Sigmoid colon (tissue), 4 donors: ENCODE measurements around the gene PTPRQ.

ENCODE experiments used
- CTCF ChIP-seq, 4 experiments: fragments of 450-650 bp in 3 of 4; fragments of 200-600 bp in 1 of 4; IDR thresholded peaks; one replicate each; pipeline ENCODE4 v1.5.1; 2016 to 2019; ENCODE audit warnings: antibody characterized with exemption in 4 of 4, mild to moderate bottlenecking in 3 of 4, moderate library complexity in 2 of 4
- EP300 ChIP-seq, 4 donors: sonication (generic); formaldehyde crosslinking; IDR thresholded peaks; one replicate each; pipeline ENCODE4 v1.6.1; 2017; ENCODE audit warnings: antibody characterized with exemption in 4 of 4

GRCh38 chr12:80539029-80539428 lies 95.0 kb downstream of the PTPRQ start:
- TF ChIP-seq CTCF (IDR thresholded peaks at IDR 0.05) (no peak), EP300 (IDR thresholded peaks at IDR 0.05) (no peak)
